T-cell (primary cell): ENCODE measurements around the gene COMMD7. TPM values are rescaled to one million over a fixed set of nuclear protein-coding genes. Genes with fewer than 3 reads are reported as not detected.

Experiments
- ATAC-seq, 4 experiments: fragments of 200-7000 bp in 3 of 4; fragments of 150-1000 bp in 1 of 4; cut with Tn5 transposase; replicated peaks in 1 of 4; 1 replicate in 3 of 4; 2 replicates in 1 of 4; pipeline ENCODE4 v1.10.0; 2021; ENCODE audit warnings: moderate library complexity in 3 of 4, mild to moderate bottlenecking in 2 of 4, moderate number of reproducible peaks in 1 of 4
- CTCF ChIA-PET, 2 donors: fragments of 300-600 bp; sonication (Branson Sonifier 250); formaldehyde crosslinking; loops; one replicate each; lab custom pipeline; 2022; ENCODE audit warnings: antibody characterized with exemption in 2 of 2; lab: Charles Lee
- POLR2A ChIA-PET, 2 donors: fragments of 300-600 bp; sonication (Branson Sonifier 250); formaldehyde crosslinking; loops; one replicate each; lab custom pipeline; 2022; ENCODE audit warnings: antibody characterized with exemption in 2 of 2; lab: Charles Lee
- DNase-seq, 35 experiments: peaks; one replicate each; pipeline versions ENCODE4 v3.0.0 to v3.0.0-alpha.2; 2013 to 2023
- H3K27ac ChIP-seq: one replicate; pipeline ENCODE4 v1.5.1; 2013; ENCODE audit warnings: low read length
- H3K27me3 ChIP-seq, 2 experiments: replicated peaks in 1 of 2; 1 replicate in 1 of 2; 2 replicates in 1 of 2; pipeline versions ENCODE4 v1.6.1 to v1.7.0; 2013; ENCODE audit warnings: low read length in 1 of 2, mixed read lengths in 1 of 2; ENCODE audit not compliant: control insufficient read depth in 2 of 2, insufficient read depth in 2 of 2; ENCODE audit errors: extremely low read depth in 1 of 2
- H3K36me3 ChIP-seq, 2 donors: 1 replicate in 1 of 2; 2 replicates in 1 of 2; pipeline versions ENCODE4 v1.6.1 to v1.7.0; 2013; ENCODE audit warnings: low read length in 1 of 2; ENCODE audit not compliant: control insufficient read depth in 2 of 2, insufficient read depth in 1 of 2; ENCODE audit errors: extremely low read depth in 1 of 2
- H3K4me1 ChIP-seq, 2 experiments: 1 replicate in 1 of 2; 2 replicates in 1 of 2; pipeline versions ENCODE4 v1.6.1 to v1.7.0; 2013; ENCODE audit warnings: low read length in 2 of 2, mixed read lengths in 1 of 2; ENCODE audit not compliant: insufficient read depth in 2 of 2, control insufficient read depth in 1 of 2; ENCODE audit errors: extremely low read depth in 1 of 2
- H3K4me3 ChIP-seq, 2 donors: 1 replicate in 1 of 2; 2 replicates in 1 of 2; pipeline versions ENCODE4 v1.5.1 to v1.7.0; 2013; ENCODE audit warnings: mild to moderate bottlenecking in 2 of 2, low read length in 1 of 2, moderate library complexity in 1 of 2; ENCODE audit not compliant: control insufficient read depth in 1 of 2; ENCODE audit errors: extremely low read depth in 1 of 2
- H3K9me3 ChIP-seq: 2 replicates; pipeline ENCODE4 v1.7.0; 2013
- H3K27ac Mint-ChIP-seq, 2 donors: one replicate each; pipeline ENCODE4 v1.8.0; 2020 to 2021; ENCODE audit warnings: mild to moderate bottlenecking in 2 of 2, mixed read lengths in 2 of 2
- H3K27me3 Mint-ChIP-seq, 2 donors: one replicate each; pipeline ENCODE4 v1.8.0; 2021 to 2022; ENCODE audit warnings: mixed read lengths in 2 of 2
- H3K36me3 Mint-ChIP-seq: one replicate; pipeline ENCODE4 v1.8.0; 2021; ENCODE audit warnings: mixed read lengths
- H3K4me1 Mint-ChIP-seq, 3 donors: one replicate each; pipeline ENCODE4 v1.8.0; 2020 to 2022; ENCODE audit warnings: mixed read lengths in 3 of 3, mild to moderate bottlenecking in 1 of 3
- H3K4me3 Mint-ChIP-seq, 3 donors: one replicate each; pipeline ENCODE4 v1.8.0; 2020 to 2022; ENCODE audit warnings: mild to moderate bottlenecking in 3 of 3, mixed read lengths in 3 of 3, moderate library complexity in 3 of 3
- H3K9me3 Mint-ChIP-seq, 3 donors: one replicate each; pipeline ENCODE4 v1.8.0; 2020 to 2022; ENCODE audit warnings: mixed read lengths in 3 of 3
- WGBS: methylation state at CpG from one replicate; pipeline ENCODE4 v1.1.5; 2013; ENCODE audit warnings: missing lambda C conversion rate; ENCODE audit not compliant: insufficient coverage; 5-methylcytosine and 5-hydroxymethylcytosine counted together
- total RNA-seq, 35 experiments: library from RNA in 6 of 35; stranded (reverse) in 6 of 35; fragments of 120-200 nt in 1 of 35; gene quantifications; one replicate each; pipeline versions ENCODE4 v1.2.1 to v1.2.4 and lab custom pipeline; 2013 to 2026

COMMD7 gene
- total RNA-seq, 5 donors from 2014 or later (not counting 1 experiment from before 2014, with no cell fraction given), result 35.5 to 48.1 (median 37.4) TPM

DNA sequence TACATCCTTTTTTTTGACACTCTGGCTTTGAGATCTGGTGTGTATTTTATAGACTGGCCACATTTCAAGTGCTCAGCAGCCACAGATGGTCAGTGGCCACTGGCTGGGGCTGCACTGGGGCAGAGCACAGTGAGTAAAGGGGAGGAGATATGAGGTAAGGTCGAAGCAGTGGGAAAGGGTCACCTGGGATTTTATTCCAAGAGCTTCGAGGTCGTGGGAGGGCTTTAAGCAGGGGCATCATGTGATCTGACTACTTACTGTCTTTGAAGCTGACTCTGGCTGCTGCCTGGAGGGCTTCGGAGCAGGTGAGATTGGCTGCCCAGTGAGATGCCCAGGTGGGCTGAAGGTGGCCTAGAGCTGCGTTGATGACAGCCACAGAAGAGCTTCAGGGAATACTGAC is 76.2 kb downstream of the COMMD7 start:
- H3K27ac Mint-ChIP-seq, result no peak overlapping the region
- no peaks in the 10 kb centered on the region for H3K27me3 Mint-ChIP-seq
- H3K27me3 ChIP-seq, result peaks cover 0 to 9% of the 10 kb centered on the region in 2 experiments
- peaks cover 3 to 5% (median 4%) of the 10 kb centered on the region in 3 donors for H3K4me1 Mint-ChIP-seq
- ATAC-seq (no peak), DNase-seq (no peak)
- H3K4me3 ChIP-seq, result no peak overlapping the region
- no peaks in the 10 kb centered on the region for H3K9me3 Mint-ChIP-seq
- no peaks in the 10 kb centered on the region for H3K36me3 ChIP-seq
- H3K9me3 ChIP-seq, result no peaks in the 10 kb centered on the region
- H3K4me3 Mint-ChIP-seq, result no peak overlapping the region
- no peaks in the 10 kb centered on the region for H3K36me3 Mint-ChIP-seq
- H3K4me1 ChIP-seq, result peaks cover 0 to 8% of the 10 kb centered on the region in 2 experiments
- WGBS, result 56% methylated on average over 4 of the region's 5 CpGs
- POLR2A ChIA-PET, result no interaction called here
- no peak overlapping the region for H3K27ac ChIP-seq
- CTCF ChIA-PET, result no interaction called here

DNA sequence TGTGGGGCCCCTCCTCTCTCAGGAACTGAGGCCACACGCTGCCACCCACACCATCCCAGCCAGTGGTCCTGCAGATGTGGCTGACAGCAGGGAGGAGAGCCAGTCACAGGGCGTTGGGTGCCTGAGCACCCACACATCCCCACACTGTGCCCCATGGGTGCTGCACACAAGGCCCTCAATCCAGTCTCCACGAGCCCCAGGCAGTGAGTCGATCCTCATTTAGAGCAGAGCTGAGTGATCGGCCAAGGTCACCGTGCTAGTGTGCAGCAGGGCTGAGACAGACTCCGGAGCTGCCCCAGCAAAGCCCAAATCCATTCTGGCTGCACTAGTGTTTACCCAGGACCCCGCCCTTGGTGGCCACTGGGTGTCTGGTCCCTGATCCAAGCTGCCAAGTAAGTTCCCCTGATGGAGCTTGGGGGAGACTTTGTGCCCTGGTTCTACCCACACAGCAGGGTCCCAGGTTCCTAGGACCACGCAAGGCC is 78.5 kb downstream of the COMMD7 start:
- Histone ChIP-seq H3K9me3 (no peaks in the 10 kb centered on the region), H3K27ac (no peak overlapping the region), H3K4me3 (no peak overlapping the region), H3K4me1 (peaks cover 0 to 8% of the 10 kb centered on the region in 2 experiments), H3K27me3 (peaks cover 0 to 14% of the 10 kb centered on the region in 2 experiments), H3K36me3 (no peaks in the 10 kb centered on the region)
- POLR2A ChIA-PET, result no interaction called here
- peaks cover 3 to 5% (median 4%) of the 10 kb centered on the region in 3 donors for H3K4me1 Mint-ChIP-seq
- H3K27me3 Mint-ChIP-seq, result no peaks in the 10 kb centered on the region
- H3K27ac Mint-ChIP-seq, result no peak overlapping the region
- H3K4me3 Mint-ChIP-seq, result peak overlapping the region in 1 of 3 donors; percentile 40
- no peaks in the 10 kb centered on the region for H3K36me3 Mint-ChIP-seq
- ATAC-seq (peak in 1 of 4 experiments; percentile 27), DNase-seq (no peak)
- CTCF ChIA-PET, result interaction anchor here in 1 of 2 donors (0.5 kb wide), 1 partner anchor 109 kb away, joined by 7 read pairs; no protein-coding TSS in a partner anchor
- H3K9me3 Mint-ChIP-seq, result peaks cover 1 to 5% (median 4%) of the 10 kb centered on the region in 3 donors
- WGBS, result 60% methylated on average over 7 of the region's 9 CpGs

- Histone ChIP-seq H3K4me3 (no peak overlapping the region), H3K9me3 (no peaks in the 10 kb centered on the region), H3K4me1 (peaks cover 0 to 8% of the 10 kb centered on the region in 2 experiments), H3K36me3 (no peaks in the 10 kb centered on the region), H3K27me3 (peaks cover 0 to 14% of the 10 kb centered on the region in 2 experiments), H3K27ac (no peak overlapping the region)
- H3K4me1 Mint-ChIP-seq, result peaks cover 3 to 5% (median 4%) of the 10 kb centered on the region in 3 donors
- no peaks in the 10 kb centered on the region for H3K27me3 Mint-ChIP-seq
- no peak for ATAC-seq
- no peak for DNase-seq
- POLR2A ChIA-PET, result interaction anchor here in 1 of 2 donors (0.6 kb wide), 1 partner anchor 148 kb away, joined by 4 read pairs; no protein-coding TSS in a partner anchor
- CTCF ChIA-PET, result interaction anchor here in 1 of 2 donors (0.5 to 0.9 kb wide), 2 partner anchors 109 to 110 kb away, joined by 3 to 7 read pairs; no protein-coding TSS in a partner anchor
- peaks cover 1 to 5% (median 4%) of the 10 kb centered on the region in 3 donors for H3K9me3 Mint-ChIP-seq
- 79% methylated on average over 7 of the region's 11 CpGs for WGBS
- no peaks in the 10 kb centered on the region for H3K36me3 Mint-ChIP-seq
- no peak overlapping the region for H3K4me3 Mint-ChIP-seq
- no peak overlapping the region for H3K27ac Mint-ChIP-seq
Observed at GRCh38 chr20:32664012-32664677, 79.1 kb downstream of the COMMD7 start.

- no peaks in the 10 kb centered on the region for H3K27me3 Mint-ChIP-seq
- Histone ChIP-seq H3K4me1 (peaks cover 0 to 8% of the 10 kb centered on the region in 2 experiments), H3K4me3 (no peak overlapping the region), H3K27ac (no peak overlapping the region), H3K36me3 (no peaks in the 10 kb centered on the region), H3K9me3 (no peaks in the 10 kb centered on the region), H3K27me3 (peaks cover 0 to 14% of the 10 kb centered on the region in 2 experiments)
- no peak for ATAC-seq
- CTCF ChIA-PET, result interaction anchor here in 1 of 2 donors (0.9 kb wide), 1 partner anchor 109 kb away, joined by 3 read pairs; no protein-coding TSS in a partner anchor
- no peak for DNase-seq
- H3K27ac Mint-ChIP-seq, result no peak overlapping the region
- H3K36me3 Mint-ChIP-seq, result no peaks in the 10 kb centered on the region
- H3K4me3 Mint-ChIP-seq, result no peak overlapping the region
- H3K9me3 Mint-ChIP-seq, result peaks cover 1 to 5% (median 4%) of the 10 kb centered on the region in 3 donors
- peaks cover 3 to 5% (median 4%) of the 10 kb centered on the region in 3 donors for H3K4me1 Mint-ChIP-seq
- WGBS, result 84% methylated on average over 4 of the region's 6 CpGs
- POLR2A ChIA-PET, result interaction anchor here (0.6 to 0.7 kb wide), 2 partner anchors 147 to 1156 kb away, joined by 4 to 7 read pairs; no protein-coding TSS in a partner anchor
Observed at GRCh38 chr20:32663335-32664011, 79.8 kb downstream of the COMMD7 start.

DNA sequence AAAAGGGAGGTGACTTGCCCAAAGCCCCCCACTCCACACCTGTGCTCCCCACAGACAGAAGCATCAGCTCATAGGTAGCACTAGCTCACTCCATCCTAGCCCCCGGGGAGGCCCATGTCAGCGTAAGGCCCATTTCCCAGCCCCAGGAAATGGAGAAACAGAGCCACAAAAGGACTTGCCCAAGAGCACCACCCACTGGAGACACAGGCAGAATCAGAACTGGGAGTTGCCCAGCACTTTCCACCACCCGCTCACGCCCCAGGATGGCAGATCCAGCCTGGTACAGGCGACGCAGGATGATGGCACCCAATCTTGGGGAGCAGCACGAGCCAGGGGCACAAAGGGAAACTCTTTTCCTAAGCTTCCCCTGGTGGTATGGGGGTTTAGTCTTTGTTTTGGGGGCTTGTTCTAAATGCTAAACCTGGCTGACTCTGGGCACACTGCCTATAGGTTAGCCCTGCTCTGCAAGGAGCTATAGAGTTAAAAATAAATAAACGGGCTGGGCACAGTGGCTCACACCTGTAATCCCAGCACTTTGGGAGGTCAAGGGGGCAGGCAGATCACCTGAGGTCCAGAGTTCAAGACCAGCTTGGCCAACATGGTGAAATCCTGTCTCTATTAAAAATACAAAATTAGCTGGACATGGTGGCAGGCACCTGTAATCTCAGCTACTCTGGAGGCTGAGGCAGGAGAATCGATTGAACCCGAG is 81.3 kb downstream of the COMMD7 start:
- no peaks in the 10 kb centered on the region for H3K27me3 Mint-ChIP-seq
- Histone ChIP-seq H3K4me3 (no peak overlapping the region), H3K9me3 (no peaks in the 10 kb centered on the region), H3K27me3 (peaks cover 0 to 14% of the 10 kb centered on the region in 2 experiments), H3K36me3 (no peaks in the 10 kb centered on the region), H3K27ac (no peak overlapping the region), H3K4me1 (peaks cover 0 to 8% of the 10 kb centered on the region in 2 experiments)
- 79% methylated on average over 3 of the region's 10 CpGs for WGBS
- POLR2A ChIA-PET, result no interaction called here
- H3K9me3 Mint-ChIP-seq, result peaks cover 1 to 5% (median 4%) of the 10 kb centered on the region in 3 donors
- no peak overlapping the region for H3K4me3 Mint-ChIP-seq
- H3K27ac Mint-ChIP-seq, result no peak overlapping the region
- no peak for ATAC-seq
- CTCF ChIA-PET, result interaction anchor here in 1 of 2 donors (0.6 to 0.7 kb wide), 2 partner anchors 138 to 739 kb away, joined by 4 read pairs; no protein-coding TSS in a partner anchor
- H3K4me1 Mint-ChIP-seq, result peaks cover 3 to 5% (median 4%) of the 10 kb centered on the region in 3 donors
- H3K36me3 Mint-ChIP-seq, result no peaks in the 10 kb centered on the region
- DNase-seq, result no peak
